OCI-LY3 (cell line): Measurements from ENCODE around the gene TTLL5.
A peak's percentile ranks its signal among the peaks of the same experiment; 100 is the strongest.

ENCODE experiments used
- H2AFZ ChIP-seq: fragments of 200-600, 300-600 bp; shearing (Covaris generic); 2 replicates; pipeline ENCODE4 v1.6.0; 2014; ENCODE audit warnings: antibody characterized with exemption, low read depth, low read length
- H3K27ac ChIP-seq: fragments of 200-600, 300-600 bp; sonication (generic); 2 replicates; pipeline ENCODE4 v1.5.1; 2014; ENCODE audit warnings: mild to moderate bottlenecking, low read length, moderate library complexity, mixed read lengths
- H3K27me3 ChIP-seq: fragments of 200-600, 300-600 bp; sonication (generic); 2 replicates; pipeline ENCODE4 v1.6.1; 2014; ENCODE audit warnings: low read depth, low read length, mixed read lengths
- H3K36me3 ChIP-seq: fragments of 200-600, 300-600 bp; sonication (generic); replicated peaks from 2 replicates; pipeline ENCODE3; 2014; ENCODE audit warnings: low read depth, low read length, mixed read lengths
- H3K4me1 ChIP-seq: fragments of 300-600, 200-600 bp; sonication (generic); 2 replicates; pipeline ENCODE4 v1.6.1; 2014; ENCODE audit warnings: low read length, mixed read lengths
- H3K4me2 ChIP-seq: fragments of 200-600, 300-600 bp; sonication (generic); 2 replicates; pipeline ENCODE4 v1.6.1; 2014; ENCODE audit warnings: low read length, mixed read lengths
- H3K4me3 ChIP-seq: fragments of 300-600, 200-600 bp; sonication (generic); 2 replicates; pipeline ENCODE4 v1.5.1; 2014; ENCODE audit warnings: antibody characterized with exemption, mild to moderate bottlenecking, low read length, moderate library complexity
- H3K79me2 ChIP-seq: fragments of 300-600, 200-600 bp; shearing (Covaris generic); 2 replicates; pipeline ENCODE4 v1.6.1; 2014; ENCODE audit warnings: mild to moderate bottlenecking, low read length, mixed read lengths
- H3K9ac ChIP-seq: fragments of 300-600, 200-600 bp; shearing (Covaris generic); 2 replicates; pipeline ENCODE4 v1.6.0; 2014; ENCODE audit warnings: mild to moderate bottlenecking, low read length, moderate library complexity
- H3K9me3 ChIP-seq: fragments of 200-600, 300-600 bp; shearing (Covaris generic); 2 replicates; pipeline ENCODE4 v1.6.1; 2014; ENCODE audit warnings: low read length, mixed read lengths; ENCODE audit not compliant: insufficient read depth
- H4K20me1 ChIP-seq: fragments of 200-600, 300-600 bp; sonication (generic); 2 replicates; pipeline ENCODE4 v1.6.1; 2016; ENCODE audit warnings: low read length, mixed read lengths; ENCODE audit not compliant: insufficient read depth
- CTCF ChIP-seq: fragments of 200-600, 300-600 bp; sonication (generic); IDR thresholded peaks from 2 replicates; pipeline ENCODE4 v1.5.1; 2014; ENCODE audit warnings: antibody characterized with exemption, low read length, low read depth
- EZH2phosphoT487 ChIP-seq: fragments of 200-600 bp; shearing (Covaris generic); IDR thresholded peaks from 2 replicates; pipeline ENCODE4 v1.6.1; 2018; ENCODE audit warnings: antibody characterized with exemption, mixed run types, low read depth

TTLL5 gene

GRCh38 chr14:75660630-75661498 is at the start of gene TTLL5, which contains the start of gene ERG28:
Gene TTLL5 (plus strand): TSS chr14:75661246. CDS start chr14:75663150, 1,904 bp downstream.
Gene ERG28 (minus strand): TSS chr14:75660876. CDS start chr14:75657502, 3,374 bp downstream.
- H3K9me3 ChIP-seq = no peaks in the 10 kb centered on the region
- H3K36me3 ChIP-seq = peaks cover 29% of the 10 kb centered on the region
- TF ChIP-seq EZH2phosphoT487 = no peak
- no peak for TF ChIP-seq CTCF
- H3K4me3 ChIP-seq = peak within 1 kb of the TSS; percentile 96
- H3K4me2 ChIP-seq = peak within 1 kb of the TSS; percentile 86
- H4K20me1 ChIP-seq = 0 out of 2 replicates have a peak, but pooled peaks cover 5% of the 10 kb centered on the region
- H3K27ac ChIP-seq = peak within 1 kb of the TSS; percentile 60
- H3K9ac ChIP-seq = peak within 1 kb of the TSS; percentile 85
- H3K79me2 ChIP-seq = peaks cover 45% of the 10 kb centered on the region
- peaks cover 8% of the 10 kb centered on the region for H3K4me1 ChIP-seq
- peak within 1 kb of the TSS; percentile 54; the same call in 1 of the 2 replicates for H2AFZ ChIP-seq
- no peaks in the 10 kb centered on the region for H3K27me3 ChIP-seq

DNA sequence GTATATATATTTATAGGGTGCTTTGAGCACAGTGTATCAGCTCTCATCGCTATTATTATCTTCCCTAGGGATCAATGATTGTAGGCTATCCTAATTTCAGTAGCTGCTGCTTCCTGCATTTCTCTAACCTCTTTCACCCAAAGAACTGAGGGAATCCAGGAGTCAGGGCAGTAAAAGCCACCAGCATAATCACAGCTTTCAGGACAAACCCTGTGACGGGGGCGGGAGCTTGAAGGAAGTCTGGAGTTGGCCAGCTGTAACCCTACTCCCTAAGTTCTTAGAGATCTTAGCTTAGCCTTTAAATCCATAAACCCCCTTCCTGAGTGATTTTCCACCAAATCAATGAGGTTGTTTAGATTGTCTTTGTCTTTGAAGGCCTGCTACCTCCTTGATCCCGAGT is 48.9 kb upstream of the TTLL5 start:
- Histone ChIP-seq H3K4me3 (no peak overlapping the region), H3K9me3 (no peaks in the 10 kb centered on the region; the same call in 1 of the 2 replicates), H3K4me2 (no peak overlapping the region), H3K4me1 (peaks cover 26% of the 10 kb centered on the region), H4K20me1 (no peaks in the 10 kb centered on the region), H2AFZ (no peak overlapping the region), H3K27me3 (no peaks in the 10 kb centered on the region), H3K36me3 (peaks cover 16% of the 10 kb centered on the region), H3K79me2 (no peaks in the 10 kb centered on the region), H3K27ac (no peak overlapping the region), H3K9ac (no peak overlapping the region)
- TF ChIP-seq CTCF = no peak
- TF ChIP-seq EZH2phosphoT487 = no peak

GRCh38 chr14:75614179-75614578 is 46.9 kb upstream of the TTLL5 start:
- Histone ChIP-seq H3K9ac (no peak overlapping the region), H3K79me2 (no peaks in the 10 kb centered on the region), H2AFZ (no peak overlapping the region), H3K27ac (peak overlapping the region; percentile 87; the same call in 1 of the 2 replicates), H3K9me3 (no peaks in the 10 kb centered on the region; the same call in 1 of the 2 replicates), H4K20me1 (no peaks in the 10 kb centered on the region), H3K4me2 (no peak overlapping the region), H3K27me3 (no peaks in the 10 kb centered on the region), H3K36me3 (peaks cover 8% of the 10 kb centered on the region), H3K4me3 (no peak overlapping the region), H3K4me1 (peaks cover 26% of the 10 kb centered on the region)
- no peak for TF ChIP-seq CTCF
- TF ChIP-seq EZH2phosphoT487 = no peak

- TF ChIP-seq EZH2phosphoT487 (no peak), CTCF (no peak)
Measured at GRCh38 chr14:75615200-75615599, 45.8 kb upstream of the TTLL5 start.

More at GRCh38 chr14:75615200-75615599, 45.8 kb upstream of the TTLL5 start:
- Histone ChIP-seq H3K36me3 (peaks cover 8% of the 10 kb centered on the region), H3K9ac (peak overlapping the region; percentile 31; the same call in 1 of the 2 replicates), H3K4me1 (peaks cover 21% of the 10 kb centered on the region), H3K4me3 (peak overlapping the region; percentile 47), H3K9me3 (no peaks in the 10 kb centered on the region; the same call in 1 of the 2 replicates), H2AFZ (no peak overlapping the region; the same call in 1 of the 2 replicates), H3K79me2 (no peaks in the 10 kb centered on the region), H3K27ac (peak overlapping the region; percentile 87), H3K27me3 (no peaks in the 10 kb centered on the region), H4K20me1 (no peaks in the 10 kb centered on the region), H3K4me2 (peak overlapping the region; percentile 74)
